ENCODE results near the gene HTR1E. TPM values are rescaled to one million over a fixed set of nuclear protein-coding genes. Genes with fewer than 3 reads are reported as not detected.

Gene HTR1E
- polyA plus RNA-seq, 3 donors from 2014 or later, result not detected

Other genes starting within 250 kb of the HTR1E start
- not detected for gene CGA, start 157.6 kb downstream of the HTR1E start, polyA plus RNA-seq
- gene ZNF292, start 218.0 kb downstream of the HTR1E start, polyA plus RNA-seq, result 10 to 100 TPM in 2 of 3 donors, 1 to 10 TPM in 1; 10.0 to 29.8 (median 11.8) TPM